NCI-H187 treated with DMSO at 0.1 percent for 48 hours (cell line): ENCODE results near the gene CLDND2.

Source experiments
- DNase-seq: peaks from one replicate; lab custom pipeline; 2025; lab: John Stamatoyannopoulos, UW

Gene CLDND2

DNA sequence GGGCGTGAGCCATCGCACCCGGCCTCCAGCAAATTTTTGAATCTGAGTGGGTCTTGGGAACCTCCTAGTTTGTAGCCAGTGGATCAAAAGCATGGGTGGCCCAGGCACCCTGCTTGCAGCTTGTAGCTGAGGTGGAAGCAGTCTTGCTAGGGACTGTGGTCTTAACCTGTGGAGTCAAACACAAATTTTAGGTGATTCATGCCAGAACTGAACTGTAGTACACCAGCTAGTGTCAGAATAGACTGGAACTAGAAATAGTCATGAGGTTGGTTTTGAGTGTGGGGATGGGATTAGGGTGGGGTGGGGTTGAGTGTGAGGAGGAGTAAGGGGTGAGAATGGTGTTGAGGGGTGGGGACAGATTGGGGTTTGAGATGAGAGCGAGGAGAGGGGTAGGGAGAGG is 13.2 kb upstream of the CLDND2 start:
- no peak for DNase-seq

DNA sequence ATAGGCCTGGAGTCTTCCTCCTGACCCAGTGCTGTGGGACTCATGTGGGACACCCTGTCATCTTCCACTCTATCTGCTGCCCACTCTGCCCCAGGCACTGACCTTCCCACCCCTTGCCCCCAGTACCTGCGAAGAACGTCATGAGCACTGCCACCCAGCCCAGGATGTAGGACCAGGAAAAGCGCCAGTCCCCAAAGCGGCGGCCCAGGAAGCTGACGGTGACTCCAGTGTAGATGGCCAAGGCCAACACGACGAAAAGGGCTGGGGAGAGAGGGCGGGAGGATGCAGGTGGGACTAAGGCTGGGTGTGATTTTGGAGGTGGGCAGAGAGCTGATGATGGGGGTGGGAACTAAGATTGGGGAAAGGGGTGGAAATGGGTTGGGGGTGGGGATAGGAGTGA is 11.6 kb upstream of the CLDND2 start:
- no peak for DNase-seq

DNA sequence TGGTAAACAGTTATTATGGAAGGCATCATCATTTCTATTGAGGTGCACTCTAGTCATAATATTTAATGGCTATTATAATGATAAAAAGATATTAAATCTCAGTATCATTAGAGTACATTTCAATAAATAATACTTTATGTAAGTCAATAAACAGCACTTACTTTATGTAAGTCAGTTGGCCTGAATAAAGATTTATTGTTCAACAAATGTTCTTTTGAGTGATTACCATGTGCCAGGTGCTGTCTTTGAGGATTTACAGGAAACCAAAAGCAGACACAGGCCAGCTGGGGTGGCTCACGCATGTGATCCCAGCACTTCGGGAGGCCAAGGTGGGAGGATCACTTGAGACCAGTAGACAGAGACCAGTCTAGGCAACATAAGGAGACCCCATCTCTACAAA is 8.6 kb upstream of the CLDND2 start:
- no peak for DNase-seq

DNA sequence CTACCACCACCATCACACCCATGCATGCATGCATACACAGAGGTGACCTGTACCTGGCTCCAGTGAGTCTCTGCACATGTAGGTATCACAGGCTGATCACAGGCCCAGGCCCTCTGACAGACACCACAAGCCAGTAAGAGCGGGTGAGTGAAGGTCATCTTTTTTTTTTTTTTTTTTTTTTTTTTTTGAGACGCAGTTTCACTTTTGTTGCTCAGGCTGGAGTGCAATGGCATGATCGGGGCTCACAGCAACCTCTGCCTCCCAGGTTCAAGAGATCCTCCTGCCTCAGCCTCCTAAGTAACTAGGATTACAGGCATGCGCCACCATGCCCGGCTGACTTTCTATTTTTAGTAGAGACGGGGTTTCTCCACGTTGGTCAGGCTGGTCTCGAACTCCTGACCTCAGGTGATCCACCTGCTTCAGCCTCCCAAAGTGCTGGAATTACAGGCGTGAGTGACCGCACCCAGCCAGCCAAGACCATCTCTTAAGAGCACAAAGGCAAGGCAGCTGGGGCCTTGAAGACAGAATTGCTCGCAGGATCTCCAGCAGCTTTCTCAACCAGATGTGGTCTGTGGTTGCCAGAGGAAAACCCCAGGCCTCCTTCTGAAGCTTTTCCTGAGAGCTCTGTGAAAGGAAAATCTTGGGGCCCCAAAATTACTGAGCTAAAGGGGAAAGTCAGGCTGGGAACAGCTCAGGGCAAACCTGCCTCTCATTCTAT is 6.9 kb upstream of the CLDND2 start:
- no peak for DNase-seq

DNA sequence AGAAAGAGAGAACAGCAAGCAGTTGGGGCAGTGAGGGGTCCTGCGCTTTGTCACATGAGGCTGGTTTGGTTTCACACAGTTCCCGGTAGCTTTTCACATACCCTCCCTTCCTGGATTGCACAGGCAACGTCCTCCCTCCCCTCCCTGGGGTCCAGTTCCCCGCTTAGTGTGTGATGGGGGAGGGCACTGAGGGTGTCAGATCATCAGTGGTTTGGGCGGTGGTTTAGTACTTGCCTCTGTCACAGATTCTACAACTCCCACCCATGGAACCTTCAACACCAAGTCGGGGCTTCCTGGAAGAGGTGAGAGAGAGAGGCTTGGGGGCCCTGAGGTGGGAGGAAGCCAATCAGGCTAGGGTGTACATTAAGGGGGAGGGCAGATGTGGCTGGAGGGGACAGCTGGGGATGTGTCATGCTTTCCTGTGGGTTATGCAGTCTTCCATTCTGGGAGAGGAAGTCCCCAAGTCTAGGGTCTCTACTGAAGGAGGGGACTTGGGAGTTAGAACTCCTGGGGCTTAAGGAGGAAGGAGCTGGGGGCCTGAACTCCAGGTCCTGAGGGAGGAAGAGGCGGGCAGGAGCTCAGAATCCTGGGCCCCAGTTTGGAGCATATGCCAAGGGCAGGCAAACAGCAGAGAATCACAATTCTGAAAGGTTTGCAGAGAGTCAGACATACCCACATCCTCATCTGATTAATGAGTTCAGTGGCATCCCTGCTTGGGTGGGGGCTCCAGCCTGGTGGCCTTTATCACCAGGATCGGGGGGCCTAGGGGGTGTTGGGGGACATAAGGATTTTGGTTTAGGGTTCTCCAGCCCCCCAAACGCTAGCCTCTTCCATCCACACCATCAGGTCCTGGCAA is 4.1 kb upstream of the CLDND2 start, which contains the start of gene NKG7:
TSS of gene NKG7 (minus strand) at position 6 of the 856 bp plus-strand sequence. CDS start 119 bp downstream, outside the sequence.
- no peak for DNase-seq

DNA sequence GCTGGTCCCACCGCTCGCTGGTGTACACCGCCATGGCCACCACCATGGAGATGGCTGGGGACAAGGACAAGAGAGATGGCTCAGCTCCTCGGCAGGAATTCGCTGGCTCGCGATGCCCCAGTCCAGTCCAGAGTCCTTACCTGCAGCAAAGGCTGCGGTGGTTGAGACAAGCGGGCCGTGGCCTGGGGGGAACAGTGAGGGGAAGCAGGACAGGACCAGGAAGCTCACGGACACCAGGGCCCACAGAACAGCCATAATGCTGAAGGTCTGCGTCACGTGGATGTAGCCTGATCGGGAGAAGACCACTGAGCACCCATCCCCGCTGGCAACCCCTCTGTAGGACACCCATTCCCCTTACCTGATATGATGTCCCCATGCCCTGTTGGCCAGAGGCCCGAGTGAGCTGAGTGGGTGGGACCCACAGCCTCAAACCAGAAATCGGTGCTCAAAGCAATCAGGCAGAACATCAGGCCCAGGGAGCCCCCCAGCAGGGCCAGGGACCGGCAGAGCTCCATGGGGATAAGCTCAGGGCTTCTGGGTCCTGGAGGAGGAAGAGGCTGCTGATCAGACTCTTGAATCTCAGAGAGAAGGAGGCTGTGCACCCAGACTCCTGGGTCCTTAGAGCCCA is 3.3 kb upstream of the CLDND2 start:
- no peak for DNase-seq

DNA sequence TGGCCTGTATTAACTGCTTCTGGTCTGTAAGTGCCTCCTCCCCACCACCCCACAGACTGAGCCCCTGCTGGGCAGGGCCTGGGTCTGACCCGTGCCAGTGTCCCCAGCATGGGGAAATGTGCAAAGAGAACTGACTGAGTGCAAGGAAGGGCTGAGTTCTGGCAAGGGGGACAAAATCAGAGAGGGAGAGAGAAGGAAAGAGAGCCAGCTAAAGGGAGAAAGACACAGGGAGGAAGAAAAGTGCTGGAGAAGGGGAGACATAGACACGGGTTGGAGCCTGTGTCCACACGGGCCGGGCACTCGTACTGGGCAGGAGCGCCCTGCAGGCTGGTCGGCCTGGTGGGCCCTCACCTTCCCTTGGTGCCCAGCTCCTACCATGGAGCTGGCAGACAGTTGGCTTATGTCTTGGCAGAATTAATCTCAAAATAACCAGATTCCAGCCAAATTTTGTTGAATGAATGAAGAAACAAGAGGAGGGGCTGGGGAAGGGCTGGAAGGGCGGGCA is 2.4 kb upstream of the CLDND2 start:
- no peak for DNase-seq

DNA sequence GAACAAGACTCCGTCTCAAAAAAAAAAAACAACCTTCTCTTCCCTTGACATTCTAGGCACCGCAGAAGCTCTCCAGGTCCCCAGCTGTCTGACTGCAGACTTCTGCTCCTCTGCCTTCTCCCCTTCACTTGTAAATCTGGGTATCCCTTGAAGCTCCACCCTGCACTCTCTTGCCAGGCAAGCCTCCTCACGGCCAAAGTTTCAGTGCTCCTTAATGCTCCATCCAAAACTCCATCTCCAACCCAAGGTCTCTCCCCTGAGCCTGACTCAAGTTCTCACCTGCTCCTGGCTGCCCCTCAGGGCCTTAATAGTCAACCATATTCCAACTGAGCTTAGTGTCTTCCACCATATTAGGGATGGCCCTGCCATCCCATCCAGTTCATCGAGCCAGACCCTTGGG is 1.4 kb upstream of the CLDND2 start:
- no peak for DNase-seq

DNA sequence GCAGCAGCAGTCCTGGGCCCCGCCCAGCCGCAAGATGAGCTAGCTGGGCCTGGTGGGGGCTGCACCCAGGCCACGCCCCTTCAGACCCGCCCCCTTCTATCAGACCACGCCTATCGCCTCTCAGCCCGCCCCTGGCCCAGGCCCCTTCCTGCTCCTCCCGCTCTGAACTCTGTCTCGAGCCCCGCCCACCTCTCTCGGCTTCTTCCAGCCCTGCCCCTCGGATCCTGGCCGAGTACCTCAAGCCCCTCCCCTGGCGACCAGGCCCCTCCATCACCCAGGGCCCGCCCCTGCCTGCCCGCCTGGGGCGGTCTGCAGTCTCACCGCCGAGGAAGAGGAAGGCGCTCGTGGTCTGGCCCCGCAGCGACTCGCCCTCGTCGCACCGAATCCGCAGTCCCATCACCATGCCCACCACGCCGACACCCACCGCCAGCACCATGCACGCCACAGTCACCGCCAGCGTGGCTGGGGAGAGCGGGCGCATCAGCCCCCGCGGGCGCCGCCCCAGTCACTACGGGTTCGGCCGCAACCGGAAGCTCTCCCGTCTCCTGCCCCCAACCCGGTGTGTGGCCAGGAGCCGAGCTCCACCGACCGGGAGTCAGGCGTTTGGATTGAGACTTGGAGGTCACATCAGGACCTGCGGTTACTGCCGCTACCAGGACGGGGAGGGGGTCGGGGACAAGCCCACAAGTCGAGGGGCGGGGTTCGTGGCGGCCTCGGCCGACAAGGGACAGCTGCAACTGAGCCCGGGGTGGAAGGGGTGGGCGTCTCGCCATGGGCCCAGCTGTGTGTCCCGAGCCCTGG is 1.0 kb downstream of the CLDND2 start:
- DNase-seq, result no peak

DNA sequence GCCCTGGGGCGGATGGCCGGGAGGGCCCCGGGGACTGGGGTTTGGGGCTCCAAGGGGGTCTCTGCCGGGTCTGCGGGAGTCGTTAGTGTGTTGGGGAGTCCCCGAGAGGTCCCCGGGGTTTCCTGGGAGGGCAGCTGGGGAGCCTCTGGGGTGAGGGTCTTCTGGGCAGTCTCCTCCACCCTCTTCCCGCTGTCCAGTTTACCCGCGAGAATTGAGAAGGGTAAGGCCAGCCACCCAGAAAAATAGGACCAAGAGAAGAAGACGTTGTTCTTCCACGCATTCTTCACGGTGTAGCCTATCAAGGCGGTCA is 1.6 kb downstream of the CLDND2 start:
- DNase-seq, result no peak

DNA sequence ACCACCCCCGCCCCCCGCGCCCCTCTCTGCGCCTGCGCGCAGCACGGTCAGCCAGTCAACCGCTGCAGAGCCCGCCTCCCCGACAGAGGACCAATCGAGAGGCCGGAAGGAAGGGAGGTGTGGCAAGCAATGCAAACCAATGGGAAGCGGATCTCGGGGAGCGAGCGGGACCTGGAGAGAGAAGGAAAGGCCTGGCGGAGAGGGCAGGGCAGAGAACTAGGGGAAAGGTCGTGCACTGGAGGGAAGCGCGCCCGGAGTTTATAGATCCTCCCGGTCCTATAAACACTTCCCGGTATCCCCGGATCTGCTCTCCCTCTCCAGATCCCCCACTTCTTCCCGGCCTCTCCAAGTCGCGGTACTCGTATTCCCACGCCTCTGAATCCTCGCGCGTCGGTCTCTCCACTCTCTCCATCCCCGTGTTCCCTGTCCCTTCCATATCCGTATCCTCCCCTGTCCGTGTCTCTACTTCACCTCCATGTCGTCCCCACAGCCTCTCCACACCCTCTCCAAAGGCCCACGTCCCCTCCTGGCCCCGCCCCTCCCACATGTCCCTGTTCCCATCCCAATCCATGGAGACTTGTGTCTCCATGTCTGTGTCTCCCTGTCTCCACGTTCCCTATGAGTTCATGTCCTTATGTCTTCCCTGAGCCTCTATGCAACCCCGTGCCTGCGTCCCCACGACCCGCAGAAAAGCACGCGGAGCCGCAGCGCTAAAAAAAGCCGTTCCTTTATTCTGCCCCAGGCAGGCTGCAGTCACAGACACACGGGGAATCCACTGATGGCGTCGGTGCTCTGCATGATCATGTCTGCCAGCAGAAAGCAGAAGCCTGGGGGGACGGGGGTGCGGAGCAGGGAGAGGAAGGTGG is 2.2 kb downstream of the CLDND2 start:
- DNase-seq, result no peak

DNA sequence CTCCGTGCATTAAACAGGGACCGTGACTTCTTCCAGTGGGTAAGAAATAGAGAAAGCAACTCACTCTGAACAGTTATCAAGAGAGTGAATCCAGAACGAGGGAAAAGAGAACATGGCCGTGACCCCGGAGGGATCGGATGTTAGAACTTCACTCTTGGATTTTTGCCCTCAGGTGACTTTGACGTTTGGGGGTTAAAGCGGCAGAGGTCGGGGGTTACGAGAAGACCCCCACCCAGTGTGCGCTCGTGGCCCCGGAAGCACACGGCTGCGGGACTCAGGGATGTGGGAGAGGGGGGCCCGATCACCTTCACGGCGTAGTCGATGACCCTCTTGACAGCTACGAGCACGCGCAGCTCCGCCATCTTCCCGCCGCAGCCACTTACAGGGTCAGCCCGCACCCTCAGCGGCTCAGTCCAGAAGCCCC is 2.8 kb downstream of the CLDND2 start, which contains the start of gene ETFB:
TSS of gene ETFB (minus strand) at position 424 of the 424 bp plus-strand sequence. CDS start at position 362, 62 bp downstream.
- DNase-seq, result no peak

DNA sequence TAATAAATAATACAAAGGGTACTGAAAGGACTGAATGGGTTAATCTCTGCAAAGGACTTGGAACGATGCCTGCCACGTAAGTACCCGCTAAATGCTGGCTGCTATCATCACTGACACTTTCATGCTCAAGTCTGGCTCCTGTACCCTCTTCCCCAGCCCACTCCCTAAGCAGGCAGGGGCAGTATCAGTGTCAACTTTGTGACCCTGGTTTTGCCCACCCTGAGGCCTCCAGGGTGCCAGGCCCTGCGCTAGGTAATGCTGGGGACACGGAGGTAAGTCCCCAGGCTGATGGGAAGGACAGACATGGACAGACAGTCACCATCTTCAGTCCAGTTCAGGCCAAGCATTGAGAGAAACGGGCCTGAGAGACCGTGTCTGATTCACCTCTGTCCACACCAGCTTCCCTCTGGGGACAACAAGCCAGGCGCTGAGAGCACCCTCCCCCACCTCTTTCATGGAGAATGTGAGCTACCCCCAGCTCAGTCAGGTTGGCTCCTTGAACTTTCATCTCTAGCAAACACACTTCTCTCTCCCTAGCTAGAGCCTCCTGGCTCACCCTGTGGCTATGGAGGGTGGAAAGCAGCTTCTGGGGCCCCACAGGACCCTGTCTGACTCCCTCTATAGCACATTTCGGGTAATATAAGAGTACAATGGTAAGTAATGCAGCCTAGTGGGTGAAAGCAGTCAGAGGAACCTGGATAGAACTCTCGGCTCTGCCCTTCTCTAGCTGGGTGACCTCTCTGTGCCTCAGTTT is 3.4 kb downstream of the CLDND2 start:
- no peak for DNase-seq

DNA sequence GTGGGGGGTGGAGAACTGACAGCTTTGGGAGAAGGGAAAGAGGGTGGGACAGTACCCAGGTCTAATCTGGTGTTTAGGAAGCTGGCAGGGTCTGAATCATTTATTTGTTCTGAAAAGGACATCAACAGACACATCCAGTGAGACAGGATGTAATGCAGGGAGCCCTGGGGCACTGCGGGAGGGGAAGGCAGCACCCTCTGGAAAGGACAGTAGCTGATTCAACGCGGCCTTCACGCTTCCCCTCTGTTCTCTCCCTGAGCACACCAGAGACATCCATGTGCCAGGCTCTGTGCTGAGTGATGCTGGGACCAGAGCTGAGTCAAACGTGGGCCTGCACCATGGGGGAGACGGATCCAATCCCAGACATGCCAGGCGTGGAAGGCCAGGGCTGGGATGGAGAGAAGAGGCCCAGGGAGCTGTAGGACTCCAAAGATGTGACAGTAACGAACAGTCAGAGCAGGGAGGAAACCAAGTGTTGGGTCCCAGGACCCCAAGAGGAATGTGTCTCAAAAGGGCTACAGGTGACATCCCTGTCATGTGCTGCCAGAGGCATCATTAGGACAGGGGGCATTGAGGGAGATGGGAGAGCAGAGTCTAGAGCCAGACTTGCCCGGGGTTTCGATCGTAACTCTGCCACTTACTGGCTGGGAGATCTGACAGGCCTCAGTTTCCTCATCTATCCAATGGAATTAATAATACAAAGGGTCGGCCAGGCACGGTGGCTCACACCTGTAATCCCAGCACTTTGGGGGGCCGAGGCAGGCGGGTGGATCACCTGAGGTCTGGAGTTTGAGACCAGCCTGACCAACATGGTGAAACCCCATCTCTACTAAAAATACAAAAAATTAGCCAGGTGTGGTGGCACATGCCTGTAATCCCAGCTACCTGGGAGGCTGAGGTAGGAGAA is 4.3 kb downstream of the CLDND2 start:
- no peak for DNase-seq

DNA sequence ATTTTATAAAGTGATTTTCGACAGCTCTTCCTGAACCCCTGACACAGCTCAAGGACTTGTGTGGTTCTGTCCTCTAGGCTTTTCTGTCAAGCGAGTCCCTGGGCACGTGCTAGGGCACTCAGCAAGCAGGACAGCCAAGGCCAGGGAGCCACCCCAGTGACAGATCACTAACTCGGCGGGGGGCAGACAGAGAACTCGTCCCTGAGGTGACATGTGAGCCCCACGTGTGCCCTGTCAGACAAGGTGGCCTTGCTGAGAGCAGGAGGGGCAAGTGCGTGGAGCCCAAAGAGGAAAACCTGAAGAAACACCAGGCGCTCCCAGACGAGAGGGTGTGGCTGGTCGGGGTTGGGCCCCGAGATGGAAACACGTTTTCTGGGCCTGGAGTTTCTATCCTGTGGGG is 7.6 kb downstream of the CLDND2 start:
- DNase-seq, result no peak

DNA sequence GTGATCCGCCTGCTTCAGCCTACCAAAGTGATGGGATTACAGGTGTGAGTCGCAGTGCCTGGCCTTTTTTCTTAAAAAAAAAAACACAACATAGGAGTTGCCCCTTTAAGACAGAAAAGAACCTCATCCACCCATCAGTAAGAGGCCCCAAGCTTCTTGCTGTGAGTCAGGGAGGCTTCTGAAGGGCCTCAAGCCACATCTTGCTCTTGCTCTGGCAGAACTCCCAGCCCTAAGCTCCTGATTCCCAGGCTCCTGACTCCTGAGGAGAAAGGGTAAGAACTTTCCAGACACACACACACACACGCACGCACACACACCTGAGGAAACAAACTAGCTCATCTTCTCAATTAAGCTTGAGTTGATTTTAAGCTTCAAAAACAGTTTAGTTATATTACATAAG is 9.5 kb downstream of the CLDND2 start:
- no peak for DNase-seq

DNA sequence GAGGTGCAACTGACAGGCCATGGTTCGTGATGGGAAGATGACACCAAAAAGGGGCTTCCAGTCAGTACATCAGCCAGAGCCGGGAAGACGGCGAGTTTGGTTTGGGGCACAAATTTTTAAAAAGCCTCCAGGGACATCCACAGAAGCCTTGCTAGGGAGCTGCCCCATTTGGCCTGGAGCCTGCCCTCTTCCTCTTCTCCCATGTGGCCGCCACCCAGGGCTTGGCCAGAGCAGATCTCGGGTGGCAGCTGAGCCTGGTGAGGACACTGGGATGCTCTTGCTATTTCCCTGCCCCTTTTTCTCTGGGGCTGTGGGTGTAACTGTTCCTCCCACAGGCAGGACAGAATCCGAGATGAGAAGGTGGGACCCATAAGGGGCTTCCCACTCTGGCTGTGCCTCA is 10.9 kb downstream of the CLDND2 start:
- no peak for DNase-seq

DNA sequence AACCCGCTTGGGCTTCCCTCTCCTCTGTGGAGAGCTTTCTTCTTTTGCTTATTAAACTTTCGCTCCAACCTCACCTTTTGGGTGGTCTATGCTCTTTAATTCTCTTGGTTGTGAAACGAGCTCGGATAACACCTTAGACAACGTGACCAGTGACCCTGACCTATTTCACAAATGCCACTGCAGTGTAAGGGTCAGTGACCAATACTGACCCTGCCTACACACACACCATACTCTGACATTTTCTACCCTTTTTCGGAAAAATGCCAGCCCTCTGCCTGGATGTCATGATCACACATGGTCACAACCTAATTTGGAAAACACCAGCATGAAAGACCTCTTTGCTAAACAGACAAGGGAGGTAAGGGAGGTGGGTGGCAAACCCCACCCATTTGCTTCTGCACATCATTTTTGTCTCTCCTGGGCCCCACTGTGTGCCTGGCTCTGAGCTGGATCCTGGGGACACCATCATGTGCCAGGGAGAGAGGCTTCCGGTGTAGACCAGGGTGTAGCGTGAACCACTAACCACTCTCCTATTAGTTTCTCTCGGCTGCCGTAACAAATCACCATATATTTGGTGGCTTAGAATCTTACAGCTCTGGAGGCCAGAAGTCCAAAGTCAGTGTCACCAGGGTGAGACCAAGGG is 12.5 kb downstream of the CLDND2 start:
- DNase-seq, result no peak

DNA sequence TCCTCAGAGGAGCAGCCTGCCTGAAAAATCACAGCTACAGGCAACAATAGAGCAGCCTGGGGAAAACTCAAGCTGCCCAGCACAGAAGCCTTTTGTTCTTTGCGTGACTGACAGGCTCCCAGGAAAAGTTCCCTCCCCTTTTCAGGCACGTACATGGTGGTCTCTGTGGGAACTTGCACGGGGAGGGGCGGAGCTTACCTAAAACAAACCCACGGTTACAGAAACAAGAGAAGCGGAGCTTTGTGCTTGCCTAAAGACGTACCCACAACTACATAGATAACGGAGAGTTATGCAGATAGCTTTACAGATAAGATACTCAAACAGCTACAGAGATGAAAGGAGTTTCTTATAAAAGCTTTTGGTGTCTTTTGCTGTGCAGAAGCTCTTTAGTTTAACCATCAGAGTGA is 14.1 kb downstream of the CLDND2 start:
- DNase-seq, result no peak
